WTC11 (cell line): ENCODE data around the gene DRD2. TPM values are rescaled to one million over a fixed set of nuclear protein-coding genes. Genes with fewer than 3 reads are reported as not detected.
"Not testable (repeated sequence)": the region's sequence is repeated elsewhere in the genome, so short reads cannot be mapped to it uniquely, and the experiment has no call there.

ENCODE experiments used
- ATAC-seq: fragments of 200-7000 bp; cut with Tn5 transposase; 2 replicates; pipeline ENCODE4 v1.10.0; 2021; ENCODE audit warnings: mild to moderate bottlenecking, moderate library complexity
- Bru-seq: library from RNA; stranded (reverse); fragments of 400-500 nt; gene quantifications from one replicate; lab custom pipeline; 2021; lab: Mats Ljungman, UMichigan
- CTCF ChIA-PET: fragments of 300-600 bp; sonication (Branson Sonifier 250); formaldehyde crosslinking; loops from one replicate; lab custom pipeline; 2021; ENCODE audit warnings: antibody characterized with exemption; lab: Charles Lee
- POLR2A ChIA-PET: fragments of 350-600 bp; sonication (Branson Sonifier 250); formaldehyde crosslinking; loops from one replicate; lab custom pipeline; 2021; ENCODE audit warnings: antibody characterized with exemption; lab: Charles Lee
- DNase-seq: peaks from one replicate; pipeline ENCODE4 v3.0.0; 2021; ENCODE audit warnings: low spot score
- H3K27ac Mint-ChIP-seq: 2 replicates; pipeline ENCODE4 v1.8.0; 2021; ENCODE audit warnings: mixed read lengths
- H3K27me3 Mint-ChIP-seq: 2 replicates; pipeline ENCODE4 v1.8.0; 2021; ENCODE audit warnings: low read depth, mild to moderate bottlenecking, moderate library complexity, mixed read lengths
- H3K36me3 Mint-ChIP-seq: 2 replicates; pipeline ENCODE4 v1.8.0; 2021; ENCODE audit warnings: mixed read lengths
- H3K4me1 Mint-ChIP-seq: 2 replicates; pipeline ENCODE4 v1.8.0; 2022; ENCODE audit warnings: mixed read lengths
- H3K4me3 Mint-ChIP-seq: 2 replicates; pipeline ENCODE4 v1.8.0; 2021; ENCODE audit warnings: mild to moderate bottlenecking, moderate library complexity, mixed read lengths
- H3K9me3 Mint-ChIP-seq: 2 replicates; pipeline ENCODE4 v1.8.0; 2021; ENCODE audit warnings: mixed read lengths
- CDX4 ChIP-seq: fragments of 250-450 bp; sonication (Bioruptor Pico); IDR thresholded peaks from 2 replicates; pipeline ENCODE4 v1.9.0; 2021; ENCODE audit warnings: moderate library complexity, mild to moderate bottlenecking, inconsistent platforms, borderline replicate concordance
- CREM ChIP-seq: sonication (generic); formaldehyde crosslinking; IDR thresholded peaks from 2 replicates; pipeline ENCODE4 v1.8.1; 2022; ENCODE audit warnings: mild to moderate bottlenecking, missing genetic modification reagents, moderate library complexity
- IRF2 ChIP-seq: sonication (generic); formaldehyde crosslinking; IDR thresholded peaks from 2 replicates; pipeline ENCODE4 v1.8.0; 2022; ENCODE audit warnings: low read depth, missing genetic modification reagents, borderline replicate concordance
- JUN ChIP-seq: sonication (generic); formaldehyde crosslinking; IDR thresholded peaks from 2 replicates; pipeline ENCODE4 v1.8.0; 2023; ENCODE audit warnings: mild to moderate bottlenecking, missing genetic modification reagents
- OVOL2 ChIP-seq: fragments of 250-450 bp; sonication (Bioruptor Pico); IDR thresholded peaks from 2 replicates; pipeline ENCODE4 v1.9.0; 2021; ENCODE audit warnings: mild to moderate bottlenecking, borderline replicate concordance
- SOX15 ChIP-seq: fragments of 250-450 bp; sonication (Bioruptor Pico); IDR thresholded peaks from 2 replicates; pipeline ENCODE4 v1.9.0; 2021; ENCODE audit warnings: mild to moderate bottlenecking
- ZNF138 ChIP-seq: sonication (generic); formaldehyde crosslinking; conservative IDR thresholded peaks from 2 replicates; pipeline ENCODE4 v1.8.1; 2022; ENCODE audit warnings: mild to moderate bottlenecking, moderate library complexity, missing genetic modification reagents
- ZNF416 ChIP-seq: fragments of 250-450 bp; sonication (Bioruptor Pico); IDR thresholded peaks from 2 replicates; pipeline ENCODE4 v1.9.0; 2021; ENCODE audit warnings: mild to moderate bottlenecking, inconsistent platforms
- long read RNA-seq, 3 experiments: library from RNA in 1 of 3; library from capped mRNA in 1 of 3; library from polyadenylated mRNA in 1 of 3; unstranded in 2 of 3; stranded (forward) in 1 of 3; transcript quantifications; one replicate each; pipeline ENCODE4 v2.0.0, GENCODE V29; 2021
- total RNA-seq: library from RNA; stranded (reverse); gene quantifications from 3 replicates; pipeline ENCODE4 v1.2.3, GENCODE V29; 2021
- TF ChIP-seq, protein P1 (sequence below): sonication (generic); formaldehyde crosslinking; IDR thresholded peaks from 2 replicates; pipeline ENCODE4 v1.8.1; 2023; ENCODE audit warnings: mild to moderate bottlenecking, missing genetic modification reagents
- TF ChIP-seq, protein P2 (sequence below): sonication (generic); formaldehyde crosslinking; IDR thresholded peaks from 2 replicates; pipeline ENCODE4 v1.8.1; 2022; ENCODE audit warnings: low read depth, missing genetic modification reagents, borderline replicate concordance
- TF ChIP-seq, protein P3 (sequence below): sonication (generic); formaldehyde crosslinking; IDR thresholded peaks from 2 replicates; pipeline ENCODE4 v1.8.0; 2023; ENCODE audit warnings: mild to moderate bottlenecking, missing genetic modification reagents
- TF ChIP-seq, protein P4 (sequence below): sonication (generic); formaldehyde crosslinking; IDR thresholded peaks from 2 replicates; pipeline ENCODE4 v1.8.0; 2022; ENCODE audit warnings: mild to moderate bottlenecking, missing genetic modification reagents

Gene DRD2
- total RNA-seq (0.11 to 0.20 TPM in 2 of 3 replicates, not detected in the other), Bru-seq, nascent RNA (percentile 8 among the genes with signal in this experiment)
- long read RNA-seq, experiment 1: 0 reads
- long read RNA-seq, experiment 2: 0 reads
- long read RNA-seq, experiment 3: 0 reads

GRCh38 chr11:113475160-113475761 lies at the start of gene DRD2:
TSS of gene DRD2 (minus strand) at chr11:113475398. CDS start at chr11:113424651, 50,747 bp downstream.
- TF ChIP-seq IRF2 (CRISPR knock-in tag) (no peak), CREM (CRISPR knock-in tag) (no peak)
- no peaks in the 10 kb centered on the region for H3K36me3 Mint-ChIP-seq
- H3K9me3 Mint-ChIP-seq: no peaks in the 10 kb centered on the region
- peaks cover 18% of the 10 kb centered on the region for H3K4me1 Mint-ChIP-seq
- peak; percentile 62 for DNase-seq
- ChIA-PET CTCF (interaction anchor here (0.5 to 1.7 kb wide), 6 partner anchors 18 to 179 kb away, joined by 3 to 6 read pairs (median 4); no protein-coding TSS in a partner anchor), POLR2A (interaction anchor here (1.0 kb wide), 1 partner anchor 161 kb away, joined by 3 read pairs; the partner anchor contains the start of gene TTC12)
- ATAC-seq: peak; percentile 53
- H3K4me3 Mint-ChIP-seq: peak within 1 kb of the TSS; percentile 77
- no peak within 1 kb of the TSS for H3K27ac Mint-ChIP-seq
- H3K27me3 Mint-ChIP-seq: peaks cover 42% of the 10 kb centered on the region

DNA sequence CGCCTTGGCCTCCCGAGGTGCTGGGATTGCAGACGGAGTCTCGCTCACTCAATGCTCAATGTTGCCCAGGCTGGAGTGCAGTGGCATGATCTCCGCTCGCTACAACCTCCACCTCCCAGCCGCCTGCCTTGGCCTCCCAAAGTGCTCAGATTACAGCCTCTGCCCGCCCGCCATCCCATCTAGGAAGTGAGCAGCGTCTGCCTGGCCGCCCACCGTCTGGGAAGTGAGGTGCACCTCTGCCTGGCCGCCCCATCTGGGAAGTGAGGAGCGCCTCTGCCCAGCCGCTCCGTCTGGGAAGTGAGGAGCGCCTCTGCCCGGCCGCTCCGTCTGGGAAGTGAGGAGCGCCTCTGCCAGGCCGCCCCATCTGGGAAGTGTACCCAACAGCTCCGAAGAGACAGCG lies 48.7 kb upstream of the DRD2 start:
- CTCF ChIA-PET: interaction anchor here (0.7 kb wide), 1 partner anchor 105 kb away, joined by 4 read pairs; no protein-coding TSS in a partner anchor
- DNase-seq, H3K27me3 Mint-ChIP-seq, H3K36me3 Mint-ChIP-seq, POLR2A ChIA-PET, H3K27ac Mint-ChIP-seq, ATAC-seq, H3K4me1 Mint-ChIP-seq, H3K4me3 Mint-ChIP-seq: not testable (repeated sequence)
- peaks cover 11% of the 10 kb centered on the region for H3K9me3 Mint-ChIP-seq

DNA sequence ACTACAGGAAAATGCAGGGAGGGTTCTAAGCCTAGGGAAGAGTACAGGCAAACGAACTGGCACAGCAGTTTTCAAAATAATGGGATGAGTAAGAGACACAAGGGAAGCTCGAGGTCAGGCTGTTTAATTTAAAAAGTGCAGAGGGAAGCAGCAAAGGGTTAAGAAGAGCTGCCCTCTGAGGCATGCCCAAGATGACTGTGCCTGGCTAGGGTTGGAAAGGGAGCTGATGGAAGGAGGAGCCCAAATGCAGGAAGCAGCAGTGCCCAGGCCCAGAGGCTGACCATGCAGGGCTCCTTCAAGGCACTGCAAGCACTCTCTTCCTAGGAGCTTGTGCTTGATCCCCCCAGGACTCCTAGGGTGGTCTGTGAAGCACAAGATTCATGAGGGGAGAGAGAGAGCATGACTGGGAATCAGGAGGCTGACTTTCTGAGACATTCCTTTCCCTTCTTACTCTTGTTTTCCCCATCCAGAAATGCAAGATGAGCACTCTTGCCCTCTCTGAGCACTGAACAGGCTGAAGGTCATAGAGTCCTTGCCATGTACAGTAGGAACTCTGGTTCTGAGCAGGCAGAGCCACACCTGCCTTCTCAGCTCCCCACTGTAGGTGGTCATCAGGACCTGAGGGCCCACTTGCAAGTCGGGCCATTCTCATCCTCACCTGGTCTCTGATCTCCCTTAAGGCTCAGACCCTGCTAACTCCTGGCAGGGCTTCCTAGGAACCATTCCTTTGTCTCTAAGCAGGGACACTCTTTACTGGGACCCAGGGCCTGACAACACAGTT lies 46.7 kb upstream of the DRD2 start:
- peaks cover 4% of the 10 kb centered on the region; the same call in 1 of the 2 replicates for H3K27me3 Mint-ChIP-seq
- no peak overlapping the region for H3K27ac Mint-ChIP-seq
- CTCF ChIA-PET: no interaction called here
- peaks cover 17% of the 10 kb centered on the region for H3K9me3 Mint-ChIP-seq
- H3K36me3 Mint-ChIP-seq: peaks cover 10% of the 10 kb centered on the region
- H3K4me1 Mint-ChIP-seq: no peaks in the 10 kb centered on the region
- no peak for ATAC-seq
- TF ChIP-seq, protein P1, sequence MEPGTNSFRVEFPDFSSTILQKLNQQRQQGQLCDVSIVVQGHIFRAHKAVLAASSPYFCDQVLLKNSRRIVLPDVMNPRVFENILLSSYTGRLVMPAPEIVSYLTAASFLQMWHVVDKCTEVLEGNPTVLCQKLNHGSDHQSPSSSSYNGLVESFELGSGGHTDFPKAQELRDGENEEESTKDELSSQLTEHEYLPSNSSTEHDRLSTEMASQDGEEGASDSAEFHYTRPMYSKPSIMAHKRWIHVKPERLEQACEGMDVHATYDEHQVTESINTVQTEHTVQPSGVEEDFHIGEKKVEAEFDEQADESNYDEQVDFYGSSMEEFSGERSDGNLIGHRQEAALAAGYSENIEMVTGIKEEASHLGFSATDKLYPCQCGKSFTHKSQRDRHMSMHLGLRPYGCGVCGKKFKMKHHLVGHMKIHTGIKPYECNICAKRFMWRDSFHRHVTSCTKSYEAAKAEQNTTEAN (CRISPR knock-in tag): no peak
- no peak for TF ChIP-seq JUN
- TF ChIP-seq, protein P2, sequence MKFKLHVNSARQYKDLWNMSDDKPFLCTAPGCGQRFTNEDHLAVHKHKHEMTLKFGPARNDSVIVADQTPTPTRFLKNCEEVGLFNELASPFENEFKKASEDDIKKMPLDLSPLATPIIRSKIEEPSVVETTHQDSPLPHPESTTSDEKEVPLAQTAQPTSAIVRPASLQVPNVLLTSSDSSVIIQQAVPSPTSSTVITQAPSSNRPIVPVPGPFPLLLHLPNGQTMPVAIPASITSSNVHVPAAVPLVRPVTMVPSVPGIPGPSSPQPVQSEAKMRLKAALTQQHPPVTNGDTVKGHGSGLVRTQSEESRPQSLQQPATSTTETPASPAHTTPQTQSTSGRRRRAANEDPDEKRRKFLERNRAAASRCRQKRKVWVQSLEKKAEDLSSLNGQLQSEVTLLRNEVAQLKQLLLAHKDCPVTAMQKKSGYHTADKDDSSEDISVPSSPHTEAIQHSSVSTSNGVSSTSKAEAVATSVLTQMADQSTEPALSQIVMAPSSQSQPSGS (CRISPR knock-in tag): no peak
- TF ChIP-seq, protein P3, sequence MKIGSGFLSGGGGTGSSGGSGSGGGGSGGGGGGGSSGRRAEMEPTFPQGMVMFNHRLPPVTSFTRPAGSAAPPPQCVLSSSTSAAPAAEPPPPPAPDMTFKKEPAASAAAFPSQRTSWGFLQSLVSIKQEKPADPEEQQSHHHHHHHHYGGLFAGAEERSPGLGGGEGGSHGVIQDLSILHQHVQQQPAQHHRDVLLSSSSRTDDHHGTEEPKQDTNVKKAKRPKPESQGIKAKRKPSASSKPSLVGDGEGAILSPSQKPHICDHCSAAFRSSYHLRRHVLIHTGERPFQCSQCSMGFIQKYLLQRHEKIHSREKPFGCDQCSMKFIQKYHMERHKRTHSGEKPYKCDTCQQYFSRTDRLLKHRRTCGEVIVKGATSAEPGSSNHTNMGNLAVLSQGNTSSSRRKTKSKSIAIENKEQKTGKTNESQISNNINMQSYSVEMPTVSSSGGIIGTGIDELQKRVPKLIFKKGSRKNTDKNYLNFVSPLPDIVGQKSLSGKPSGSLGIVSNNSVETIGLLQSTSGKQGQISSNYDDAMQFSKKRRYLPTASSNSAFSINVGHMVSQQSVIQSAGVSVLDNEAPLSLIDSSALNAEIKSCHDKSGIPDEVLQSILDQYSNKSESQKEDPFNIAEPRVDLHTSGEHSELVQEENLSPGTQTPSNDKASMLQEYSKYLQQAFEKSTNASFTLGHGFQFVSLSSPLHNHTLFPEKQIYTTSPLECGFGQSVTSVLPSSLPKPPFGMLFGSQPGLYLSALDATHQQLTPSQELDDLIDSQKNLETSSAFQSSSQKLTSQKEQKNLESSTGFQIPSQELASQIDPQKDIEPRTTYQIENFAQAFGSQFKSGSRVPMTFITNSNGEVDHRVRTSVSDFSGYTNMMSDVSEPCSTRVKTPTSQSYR: no peak
- no peak for TF ChIP-seq OVOL2 (CRISPR knock-in tag)
- TF ChIP-seq CDX4 (CRISPR knock-in tag): no peak
- no peak for TF ChIP-seq SOX15 (CRISPR knock-in tag)
- TF ChIP-seq, protein P4, sequence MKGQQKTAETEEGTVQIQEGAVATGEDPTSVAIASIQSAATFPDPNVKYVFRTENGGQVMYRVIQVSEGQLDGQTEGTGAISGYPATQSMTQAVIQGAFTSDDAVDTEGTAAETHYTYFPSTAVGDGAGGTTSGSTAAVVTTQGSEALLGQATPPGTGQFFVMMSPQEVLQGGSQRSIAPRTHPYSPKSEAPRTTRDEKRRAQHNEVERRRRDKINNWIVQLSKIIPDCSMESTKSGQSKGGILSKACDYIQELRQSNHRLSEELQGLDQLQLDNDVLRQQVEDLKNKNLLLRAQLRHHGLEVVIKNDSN: no peak
- no peak for TF ChIP-seq ZNF138
- no peak for TF ChIP-seq ZNF416 (CRISPR knock-in tag)
- TF ChIP-seq, all 79 proteins: peak for 0
- H3K4me3 Mint-ChIP-seq: no peak overlapping the region
- no peak for DNase-seq
- POLR2A ChIA-PET: no interaction called here
